H1 (cell line): ENCODE data around the gene FBP1.

ENCODE experiments used
- ATF2 ChIP-seq: IDR thresholded peaks from 2 replicates; pipeline ENCODE4 v1.6.1; 2012; ENCODE audit warnings: low read length, inconsistent platforms
- CREB1 ChIP-seq: IDR thresholded peaks from 2 replicates; pipeline ENCODE4 v1.6.1; 2012; ENCODE audit warnings: inconsistent platforms

GRCh38 chr9:94631599-94631998, 7.7 kb downstream of the FBP1 start:
- TF ChIP-seq ATF2: no peak
- TF ChIP-seq CREB1: no peak
